Left cardiac atrium (tissue), 4 donors: Measurements from ENCODE around the gene PRMT9. TPM values are rescaled to one million over a fixed set of nuclear protein-coding genes. Genes with fewer than 3 reads are reported as not detected.

Source experiments
- ATAC-seq, 2 donors: fragments of 200-7000 bp; cut with Tn5 transposase; one replicate each; pipeline ENCODE4 v1.9.1; 2020; ENCODE audit warnings: mild to moderate bottlenecking in 2 of 2, moderate library complexity in 2 of 2
- DNase-seq: peaks from one replicate; pipeline ENCODE4 v3.0.0-alpha.2; 2020
- intact Hi-C, 2 donors: fragments of 100-400 bp; cut with DNase I; formaldehyde crosslinking; loops; one replicate each; pipeline versions ENCODE4 v1.14.1 to v1.15.1; 2022 to 2023
- long read RNA-seq: library from polyadenylated mRNA; unstranded; transcript quantifications from one replicate; pipeline ENCODE4 v2.0.0, GENCODE V29; 2021
- total RNA-seq, 2 donors: library from RNA; stranded (reverse); fragmentation: NEBNext Ultra II Directional; extraction: Animal tissue kit (Norgen Biotek cat#: 25700); gene quantifications; one replicate each; pipeline ENCODE4 v1.2.1, GENCODE V29; 2021
- donor health status: DM: no; HTN: yes; CAD: no.
- donor health status: DM: no; HTN: yes; CAD: no; lungs with severe emphysema.
- donor health status: DM: yes; HTN: yes; CAD: no.
- donor health status: Dilated cardiomyopathy.

The PRMT9 gene
- total RNA-seq = 1 to 10 TPM; 6.1 to 7.5 TPM
- long read RNA-seq, transcript PRMT9-201 (12 exons, 3,528 nt) = major isoform, 7 of 13 reads
- long read RNA-seq, partial matches to known transcripts = 1 of 13 reads
- long read RNA-seq, other reads (novel, unspliced or antisense) = 4 of 13 reads

GRCh38 chr4:147683717-147684700, at the start of gene PRMT9:
Gene PRMT9, minus strand, starts transcription at chr4:147684163. Its CDS starts 176 bp downstream, at chr4:147683987.
- ATAC-seq = peak; percentile 100
- intact Hi-C loops = no loop called here
- peak; percentile 93 for DNase-seq

DNA sequence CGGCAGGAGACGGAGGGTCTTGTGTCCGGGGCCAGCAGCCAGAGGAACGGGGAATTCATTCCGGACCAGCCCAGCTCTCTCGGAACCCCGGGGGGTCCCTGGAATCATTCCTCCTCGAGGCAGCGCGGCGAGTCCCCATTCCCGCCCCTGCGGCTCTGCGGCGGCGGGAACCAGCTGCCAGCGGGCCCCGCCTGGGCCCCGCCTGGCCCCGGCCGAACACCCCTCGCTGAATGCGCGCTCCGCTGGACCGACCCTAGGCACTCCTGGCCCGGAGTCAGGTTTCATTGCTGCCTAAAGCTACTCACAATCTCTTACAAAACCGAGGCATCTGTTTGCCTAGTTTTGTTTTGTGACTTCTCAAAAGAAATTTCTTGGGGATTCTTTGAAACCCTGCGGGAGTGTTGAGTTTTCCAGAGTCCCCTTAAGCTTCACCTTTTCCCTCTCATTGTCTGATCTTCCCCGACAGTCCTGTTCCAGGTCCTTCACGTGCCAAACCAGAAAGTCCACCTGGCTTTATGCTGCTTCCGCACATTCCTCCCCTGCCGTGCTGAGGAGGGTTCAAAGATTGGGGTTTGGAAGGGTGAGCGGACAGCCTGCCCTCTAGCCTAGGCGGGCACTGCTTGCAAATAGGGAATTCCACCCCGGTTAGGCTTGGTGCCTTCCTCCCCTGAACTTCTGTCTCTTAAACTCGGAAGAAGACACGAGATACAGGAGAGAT, 48.7 kb upstream of the PRMT9 start:
- ATAC-seq (peak; percentile 65 to 73), DNase-seq (peak; percentile 55)
- intact Hi-C loops = loop anchor here (5.0 to 10.0 kb wide), 3 partner anchors 102 to 135 kb away; no protein-coding TSS in a partner anchor

- intact Hi-C loops = loop anchor here (5.0 to 10.0 kb wide), 3 partner anchors 103 to 135 kb away; no protein-coding TSS in a partner anchor
- peak; percentile 88 to 91 for ATAC-seq
- peak; percentile 81 for DNase-seq
Observed at GRCh38 chr4:147731580-147732517, 47.9 kb upstream of the PRMT9 start, which contains the start of gene ARHGAP10. Gene ARHGAP10, plus strand, starts transcription at chr4:147732088. Its CDS starts 214 bp downstream, at chr4:147732302.

- intact Hi-C loops = loop anchor here (5.0 to 10.0 kb wide), 3 partner anchors 104 to 137 kb away; no protein-coding TSS in a partner anchor
- ATAC-seq (no peak), DNase-seq (no peak)
Observed at GRCh38 chr4:147730333-147730732, 46.4 kb upstream of the PRMT9 start.

GRCh38 chr4:147727476-147728028, 43.6 kb upstream of the PRMT9 start:
- intact Hi-C loops = no loop called here
- ATAC-seq = no peak
- no peak for DNase-seq

DNA sequence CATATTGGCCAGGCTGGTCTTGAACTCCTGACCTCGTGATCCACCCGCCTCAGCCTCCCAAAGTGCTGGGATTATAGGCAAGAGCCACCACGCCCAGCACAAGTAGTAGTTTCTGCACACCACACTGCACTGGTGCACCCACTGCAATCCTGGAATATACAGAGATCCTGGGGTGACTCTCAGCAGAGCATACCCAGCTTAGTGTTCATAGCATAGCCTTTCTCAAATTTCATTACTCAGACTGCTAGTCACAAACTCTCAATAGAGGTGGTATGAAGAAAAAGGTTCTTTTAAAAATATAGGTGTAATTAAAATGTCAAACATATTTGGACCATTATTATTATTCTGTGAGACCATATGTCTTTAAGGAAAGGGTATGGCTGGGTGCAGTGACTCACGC, 41.7 kb upstream of the PRMT9 start:
- intact Hi-C loops = no loop called here
- ATAC-seq = no peak
- no peak for DNase-seq

GRCh38 chr4:147724468-147725201, 40.7 kb upstream of the PRMT9 start:
- intact Hi-C loops = no loop called here
- no peak for ATAC-seq
- DNase-seq = no peak

DNA sequence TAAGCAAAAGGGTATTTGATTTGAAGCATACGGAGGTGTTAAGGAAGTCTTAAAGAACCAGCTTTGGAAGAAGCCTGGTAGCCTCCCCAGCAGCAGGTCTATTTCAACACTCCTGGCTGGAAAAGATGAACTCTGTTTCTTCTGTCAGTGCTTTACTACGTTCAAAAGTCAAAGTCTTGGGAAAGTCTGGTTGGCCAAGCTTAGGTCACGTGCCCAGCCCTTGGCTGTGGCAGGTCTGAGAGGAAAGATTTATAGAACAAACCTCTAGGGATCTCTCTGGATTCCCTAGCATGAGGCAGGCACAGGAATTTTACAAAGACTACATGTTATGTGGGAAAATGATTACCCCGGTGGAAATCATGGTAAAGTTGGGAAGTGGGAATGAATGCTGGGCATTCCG, 39.4 kb upstream of the PRMT9 start:
- intact Hi-C loops = no loop called here
- ATAC-seq = peak in 1 of 2 donors; percentile 89
- no peak for DNase-seq

GRCh38 chr4:147717878-147718277, 33.9 kb upstream of the PRMT9 start:
- ATAC-seq (no peak), DNase-seq (no peak)
- intact Hi-C loops = no loop called here

GRCh38 chr4:147714575-147715401, 30.8 kb upstream of the PRMT9 start:
- intact Hi-C loops = no loop called here
- ATAC-seq (peak; percentile 46 to 71), DNase-seq (no peak)

- intact Hi-C loops = loop anchor here in 1 of 2 donors (2.0 kb wide), 1 partner anchor 157 kb away; no protein-coding TSS in a partner anchor
- no peak for DNase-seq
- ATAC-seq = no peak
Observed at GRCh38 chr4:147709999-147710398, 26.0 kb upstream of the PRMT9 start.

DNA sequence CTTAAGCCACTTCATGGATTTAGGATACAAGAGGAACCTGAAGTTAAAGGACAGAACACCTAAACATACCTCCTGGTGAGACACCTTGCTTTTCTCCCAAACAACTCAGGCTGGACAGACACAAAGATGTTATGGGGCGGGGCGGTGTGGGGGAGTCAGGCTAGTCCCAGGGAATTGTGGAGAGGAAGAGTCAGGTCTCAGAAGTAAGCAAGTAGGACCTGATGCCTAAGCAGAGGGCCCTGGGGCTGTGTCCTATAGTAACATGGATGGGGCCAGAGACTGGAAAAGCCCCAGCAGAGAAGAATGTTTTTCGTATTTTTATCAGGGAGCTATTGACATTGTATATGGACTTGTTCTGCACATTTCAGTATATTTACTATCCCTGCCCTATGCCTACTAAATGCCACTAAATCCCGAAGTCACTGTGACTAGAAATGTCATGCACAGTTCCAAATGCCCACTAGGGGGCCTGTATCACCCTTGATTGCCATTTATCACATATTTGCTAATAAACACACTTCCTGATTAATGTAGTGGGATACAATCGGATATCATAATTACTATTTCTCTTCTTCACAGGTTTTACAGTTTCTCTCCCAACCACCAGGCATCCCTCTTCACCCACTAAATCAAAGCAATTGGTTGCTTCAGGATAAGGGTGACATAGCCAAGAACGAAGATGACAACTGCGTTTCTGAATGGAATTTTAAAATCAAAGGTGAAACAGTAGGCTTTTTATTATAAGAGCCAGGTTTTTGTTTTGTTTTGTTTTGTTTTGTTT, 24.1 kb upstream of the PRMT9 start:
- ATAC-seq = peak; percentile 57 to 68
- DNase-seq = peak; percentile 42
- intact Hi-C loops = loop anchor here (1.0 to 2.0 kb wide), 2 partner anchors 158 to 159 kb away; no protein-coding TSS in a partner anchor

GRCh38 chr4:147704846-147705245, 20.9 kb upstream of the PRMT9 start:
- DNase-seq (no peak), ATAC-seq (no peak)
- intact Hi-C loops = no loop called here

DNA sequence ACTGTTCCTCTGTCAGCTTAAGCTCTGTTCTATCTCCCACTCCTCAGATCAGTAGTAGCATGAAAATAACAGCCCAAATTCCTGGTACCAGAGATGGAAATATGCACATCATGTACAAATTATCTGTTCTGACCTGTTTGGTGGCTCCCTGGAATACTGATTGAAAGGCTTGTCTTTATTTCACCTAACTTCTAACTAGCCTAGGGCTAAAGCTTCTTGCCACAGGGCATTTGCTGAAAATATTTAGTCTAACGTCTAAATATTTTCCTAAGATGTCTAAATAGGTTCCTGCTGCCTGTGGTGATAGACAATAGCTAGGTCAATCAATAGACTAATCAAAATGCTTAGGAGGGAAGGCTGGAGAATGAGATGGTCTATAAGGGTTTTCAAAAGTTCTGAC, 12.9 kb upstream of the PRMT9 start:
- DNase-seq (no peak), ATAC-seq (no peak)
- intact Hi-C loops = no loop called here

- no peak for ATAC-seq
- DNase-seq = no peak
- intact Hi-C loops = no loop called here
Observed at GRCh38 chr4:147693218-147693617, 9.3 kb upstream of the PRMT9 start.

DNA sequence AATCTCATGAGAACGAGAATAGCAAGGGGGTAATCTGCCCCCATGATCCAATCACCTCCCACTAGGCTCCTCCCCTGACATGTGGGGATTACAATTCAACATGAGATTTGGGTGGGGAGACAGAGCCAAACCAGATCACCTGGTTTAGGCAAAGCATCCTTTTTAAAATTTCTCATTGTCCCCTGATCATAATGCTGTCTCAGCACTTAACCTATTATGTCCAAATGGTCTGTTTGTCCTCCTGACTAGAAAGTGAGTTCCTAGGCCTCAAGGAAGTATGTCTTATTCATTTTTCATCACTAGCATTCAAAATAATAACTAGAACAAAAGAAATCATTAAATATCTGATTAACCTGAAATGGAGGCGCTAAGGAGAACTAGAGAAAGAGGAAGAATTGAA, 7.9 kb upstream of the PRMT9 start:
- ATAC-seq (no peak), DNase-seq (no peak)
- intact Hi-C loops = no loop called here
